KOPT-K1 (cell line): Measurements from ENCODE around the gene DUOXA1.

Experiments used
- H3K27ac ChIP-seq: fragments of 200-600 bp; sonication (generic); 2 replicates; pipeline ENCODE4 v1.5.1; 2016; ENCODE audit warnings: antibody characterized with exemption, mild to moderate bottlenecking, low read depth, low read length; ENCODE audit not compliant: poor library complexity, severe bottlenecking
- H3K36me3 ChIP-seq: fragments of 200-600 bp; sonication (generic); 2 replicates; pipeline ENCODE4 v1.5.1; 2017; ENCODE audit warnings: antibody characterized with exemption, mild to moderate bottlenecking, low read length, moderate library complexity; ENCODE audit not compliant: insufficient read depth
- H3K9me3 ChIP-seq: fragments of 200-600 bp; sonication (generic); 2 replicates; pipeline ENCODE4 v1.5.1; 2017; ENCODE audit warnings: antibody characterized with exemption, low read length, mild to moderate bottlenecking; ENCODE audit not compliant: insufficient read depth, poor library complexity, severe bottlenecking

DUOXA1 gene

GRCh38 chr15:45126535-45127158 is 3.0 kb downstream of the DUOXA1 start:
- Histone ChIP-seq H3K27ac (no peak overlapping the region), H3K9me3 (no peaks in the 10 kb centered on the region), H3K36me3 (no peaks in the 10 kb centered on the region)

- Histone ChIP-seq H3K36me3 (no peaks in the 10 kb centered on the region), H3K9me3 (no peaks in the 10 kb centered on the region), H3K27ac (no peak overlapping the region)
These were observed 6.3 kb downstream of the DUOXA1 start for GRCh38 chr15:45123397-45123796.

GRCh38 chr15:45122719-45123118 is 7.0 kb downstream of the DUOXA1 start:
- no peaks in the 10 kb centered on the region for H3K9me3 ChIP-seq
- no peak overlapping the region for H3K27ac ChIP-seq
- H3K36me3 ChIP-seq, result no peaks in the 10 kb centered on the region

GRCh38 chr15:45121706-45122417 is 7.8 kb downstream of the DUOXA1 start:
- Histone ChIP-seq H3K27ac (no peak overlapping the region), H3K9me3 (no peaks in the 10 kb centered on the region), H3K36me3 (no peaks in the 10 kb centered on the region)

- Histone ChIP-seq H3K9me3 (no peaks in the 10 kb centered on the region), H3K27ac (no peak overlapping the region), H3K36me3 (no peaks in the 10 kb centered on the region)
These were observed 8.7 kb downstream of the DUOXA1 start for GRCh38 chr15:45121020-45121419.

- no peaks in the 10 kb centered on the region for H3K9me3 ChIP-seq
- no peaks in the 10 kb centered on the region for H3K36me3 ChIP-seq
- no peak overlapping the region for H3K27ac ChIP-seq
These were observed 9.4 kb downstream of the DUOXA1 start for GRCh38 chr15:45120081-45120972.

GRCh38 chr15:45118996-45119395 is 10.7 kb downstream of the DUOXA1 start:
- no peak overlapping the region for H3K27ac ChIP-seq
- H3K36me3 ChIP-seq, result no peaks in the 10 kb centered on the region
- H3K9me3 ChIP-seq, result no peaks in the 10 kb centered on the region

- Histone ChIP-seq H3K9me3 (no peaks in the 10 kb centered on the region), H3K36me3 (no peaks in the 10 kb centered on the region), H3K27ac (no peak overlapping the region)
These were observed 11.5 kb downstream of the DUOXA1 start for GRCh38 chr15:45118131-45118588.

GRCh38 chr15:45117308-45118130 is 12.2 kb downstream of the DUOXA1 start:
- no peak overlapping the region for H3K27ac ChIP-seq
- H3K9me3 ChIP-seq, result no peaks in the 10 kb centered on the region
- no peaks in the 10 kb centered on the region for H3K36me3 ChIP-seq

- Histone ChIP-seq H3K36me3 (no peaks in the 10 kb centered on the region), H3K27ac (no peak overlapping the region), H3K9me3 (no peaks in the 10 kb centered on the region)
These were observed 13.0 kb downstream of the DUOXA1 start for GRCh38 chr15:45116482-45117307.

- Histone ChIP-seq H3K9me3 (no peaks in the 10 kb centered on the region), H3K27ac (no peak overlapping the region), H3K36me3 (no peaks in the 10 kb centered on the region)
These were observed 13.6 kb downstream of the DUOXA1 start for GRCh38 chr15:45116006-45116481.

- Histone ChIP-seq H3K27ac (no peak overlapping the region), H3K36me3 (no peaks in the 10 kb centered on the region), H3K9me3 (no peaks in the 10 kb centered on the region)
These were observed 14.3 kb downstream of the DUOXA1 start for GRCh38 chr15:45115312-45115820.

- Histone ChIP-seq H3K36me3 (no peaks in the 10 kb centered on the region), H3K27ac (no peak overlapping the region)
These were observed 15.0 kb downstream of the DUOXA1 start for GRCh38 chr15:45114751-45115085.

More at GRCh38 chr15:45114751-45115085, 15.0 kb downstream of the DUOXA1 start:
- H3K9me3 ChIP-seq, result no peaks in the 10 kb centered on the region
